Measurements from ENCODE around the gene STARD3NL. TPM values are rescaled to one million over a fixed set of nuclear protein-coding genes. Genes with fewer than 3 reads are reported as not detected.

STARD3NL gene
- total and polyA plus RNA-seq, 2 donors: 28.8 to 34.0 TPM

DNA sequence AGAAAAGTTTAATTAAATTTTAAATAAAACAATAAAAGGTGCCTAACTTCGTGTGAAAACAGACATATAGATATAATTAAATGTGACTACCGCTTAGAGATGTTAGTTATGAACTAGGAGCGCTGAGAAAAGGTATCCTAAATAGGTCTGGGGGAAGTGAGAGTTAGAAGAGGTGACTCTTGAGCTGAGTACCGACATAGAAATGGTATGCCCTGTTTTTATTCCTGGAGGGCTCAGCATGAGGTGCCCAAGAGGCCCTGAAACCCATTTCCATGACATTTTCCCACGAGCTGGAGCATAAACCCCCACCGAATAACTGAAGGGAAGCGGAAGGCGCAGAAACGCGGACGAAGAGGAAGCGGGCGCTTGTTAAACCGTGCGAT is 433 bp upstream of the STARD3NL start:
- Histone ChIP-seq H3K4me3 (ENCODE audit: low read length in 2 of 2) (peak overlapping the region; percentile 92 to 93), H3K27ac (ENCODE audit: low read depth in 1 of 2, low read length in 1 of 2) (peak overlapping the region; percentile 70 to 78), H3K27me3 (ENCODE audit: control insufficient read depth in 2 of 2, insufficient read depth in 1 of 2, low read length in 1 of 2) (no peaks in the 10 kb centered on the region), H3K4me1 (ENCODE audit: control insufficient read depth in 2 of 2, insufficient read depth in 2 of 2, low read length in 2 of 2) (peaks cover 0 to 6% of the 10 kb centered on the region in 2 donors), H3K9me3 (ENCODE audit: control insufficient read depth in 2 of 2, insufficient read depth in 1 of 2, low read length in 1 of 2) (no peaks in the 10 kb centered on the region), H3K36me3 (ENCODE audit: control insufficient read depth in 2 of 2, insufficient read depth in 2 of 2, low read length in 1 of 2) (no peaks in the 10 kb centered on the region)
- WGBS: 5% methylated on average over 15 of the region's 15 CpGs
- no peak for DNase-seq (ENCODE audit: low read depth in 6 of 9, low spot score in 9 of 9)

- Histone ChIP-seq H3K9me3 (ENCODE audit: control insufficient read depth in 2 of 2, insufficient read depth in 1 of 2, low read length in 1 of 2) (no peaks in the 10 kb centered on the region), H3K4me3 (ENCODE audit: low read length in 2 of 2) (peak overlapping the region; percentile 92 to 93), H3K36me3 (ENCODE audit: control insufficient read depth in 2 of 2, insufficient read depth in 2 of 2, low read length in 1 of 2) (no peaks in the 10 kb centered on the region), H3K27ac (ENCODE audit: low read depth in 1 of 2, low read length in 1 of 2) (peak overlapping the region; percentile 74 to 86), H3K27me3 (ENCODE audit: control insufficient read depth in 2 of 2, insufficient read depth in 1 of 2, low read length in 1 of 2) (no peaks in the 10 kb centered on the region), H3K4me1 (ENCODE audit: control insufficient read depth in 2 of 2, insufficient read depth in 2 of 2, low read length in 2 of 2) (peaks cover 0 to 6% of the 10 kb centered on the region in 2 donors)
- whole genome bisulfite sequencing: 16% methylated on average over 15 of the region's 15 CpGs
- DNase-seq (ENCODE audit: low read depth in 6 of 9, low spot score in 9 of 9): peak in 5 of 9 donors; percentile 19 to 67 (median 30)
Measured at GRCh38 chr7:38178695-38179344, 775 bp downstream of the STARD3NL start.

DNA sequence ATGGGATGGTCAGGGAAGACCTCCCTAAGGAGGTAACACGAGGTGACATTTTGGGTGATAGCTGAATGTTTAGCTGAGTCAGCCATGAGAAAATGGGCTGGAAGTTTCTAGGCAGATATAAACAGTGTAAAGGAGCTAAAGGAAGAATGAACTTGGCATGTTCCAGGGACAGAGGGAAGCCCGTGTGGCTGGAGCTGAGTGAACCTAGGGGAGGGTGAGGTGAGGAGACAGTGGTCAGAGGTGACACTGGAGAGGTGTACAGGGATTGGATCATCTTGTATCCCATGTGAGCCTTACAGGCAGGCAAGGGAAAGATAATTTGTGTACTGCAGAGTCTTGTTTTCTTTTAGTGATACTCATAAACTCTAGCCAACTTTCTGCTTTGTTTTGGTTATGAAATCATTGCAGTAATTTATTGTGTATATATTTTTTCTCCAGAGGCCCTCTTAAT is 1.8 kb downstream of the STARD3NL start:
- Histone ChIP-seq H3K9me3 (ENCODE audit: control insufficient read depth in 2 of 2, insufficient read depth in 1 of 2, low read length in 1 of 2) (no peaks in the 10 kb centered on the region), H3K36me3 (ENCODE audit: control insufficient read depth in 2 of 2, insufficient read depth in 2 of 2, low read length in 1 of 2) (no peaks in the 10 kb centered on the region), H3K27me3 (ENCODE audit: control insufficient read depth in 2 of 2, insufficient read depth in 1 of 2, low read length in 1 of 2) (no peaks in the 10 kb centered on the region), H3K27ac (ENCODE audit: low read depth in 1 of 2, low read length in 1 of 2) (peak overlapping the region in 1 of 2 donors; percentile 49), H3K4me3 (ENCODE audit: low read length in 2 of 2) (no peak overlapping the region), H3K4me1 (ENCODE audit: control insufficient read depth in 2 of 2, insufficient read depth in 2 of 2, low read length in 2 of 2) (peaks cover 0 to 6% of the 10 kb centered on the region in 2 donors)
- 35% methylated on average over 2 of the region's 2 CpGs for WGBS
- DNase-seq (ENCODE audit: low read depth in 6 of 9, low spot score in 9 of 9): no peak

GRCh38 chr7:38181111-38181510 is 3.1 kb downstream of the STARD3NL start:
- no peaks in the 10 kb centered on the region for H3K9me3 ChIP-seq (ENCODE audit: control insufficient read depth in 2 of 2, insufficient read depth in 1 of 2, low read length in 1 of 2)
- peaks cover 0 to 6% of the 10 kb centered on the region in 2 donors for H3K4me1 ChIP-seq (ENCODE audit: control insufficient read depth in 2 of 2, insufficient read depth in 2 of 2, low read length in 2 of 2)
- H3K36me3 ChIP-seq (ENCODE audit: control insufficient read depth in 2 of 2, insufficient read depth in 2 of 2, low read length in 1 of 2): no peaks in the 10 kb centered on the region
- whole genome bisulfite sequencing: 77% methylated on average over 1 of the region's 1 CpG
- H3K27ac ChIP-seq (ENCODE audit: low read depth in 1 of 2, low read length in 1 of 2): no peak overlapping the region
- DNase-seq (ENCODE audit: low read depth in 6 of 9, low spot score in 9 of 9): no peak
- H3K27me3 ChIP-seq (ENCODE audit: control insufficient read depth in 2 of 2, insufficient read depth in 1 of 2, low read length in 1 of 2): no peaks in the 10 kb centered on the region
- H3K4me3 ChIP-seq (ENCODE audit: low read length in 2 of 2): no peak overlapping the region

GRCh38 chr7:38182450-38182849 is 4.4 kb downstream of the STARD3NL start:
- WGBS: 98% methylated on average over 1 of the region's 1 CpG
- no peak for DNase-seq (ENCODE audit: low read depth in 6 of 9, low spot score in 9 of 9)
- Histone ChIP-seq H3K27ac (ENCODE audit: low read depth in 1 of 2, low read length in 1 of 2) (no peak overlapping the region), H3K36me3 (ENCODE audit: control insufficient read depth in 2 of 2, insufficient read depth in 2 of 2, low read length in 1 of 2) (no peaks in the 10 kb centered on the region), H3K9me3 (ENCODE audit: control insufficient read depth in 2 of 2, insufficient read depth in 1 of 2, low read length in 1 of 2) (no peaks in the 10 kb centered on the region), H3K27me3 (ENCODE audit: control insufficient read depth in 2 of 2, insufficient read depth in 1 of 2, low read length in 1 of 2) (no peaks in the 10 kb centered on the region), H3K4me3 (ENCODE audit: low read length in 2 of 2) (no peak overlapping the region), H3K4me1 (ENCODE audit: control insufficient read depth in 2 of 2, insufficient read depth in 2 of 2, low read length in 2 of 2) (peaks cover 0 to 6% of the 10 kb centered on the region in 2 donors)

- no peak for DNase-seq (ENCODE audit: low read depth in 6 of 9, low spot score in 9 of 9)
- 94% methylated on average over 6 of the region's 6 CpGs for WGBS
- Histone ChIP-seq H3K36me3 (ENCODE audit: control insufficient read depth in 2 of 2, insufficient read depth in 2 of 2, low read length in 1 of 2) (no peaks in the 10 kb centered on the region), H3K27ac (ENCODE audit: low read depth in 1 of 2, low read length in 1 of 2) (no peak overlapping the region), H3K9me3 (ENCODE audit: control insufficient read depth in 2 of 2, insufficient read depth in 1 of 2, low read length in 1 of 2) (no peaks in the 10 kb centered on the region), H3K4me1 (ENCODE audit: control insufficient read depth in 2 of 2, insufficient read depth in 2 of 2, low read length in 2 of 2) (no peaks in the 10 kb centered on the region), H3K27me3 (ENCODE audit: control insufficient read depth in 2 of 2, insufficient read depth in 1 of 2, low read length in 1 of 2) (no peaks in the 10 kb centered on the region), H3K4me3 (ENCODE audit: low read length in 2 of 2) (no peak overlapping the region)
Measured at GRCh38 chr7:38185395-38186307, 7.6 kb downstream of the STARD3NL start.

- Histone ChIP-seq H3K9me3 (ENCODE audit: control insufficient read depth in 2 of 2, insufficient read depth in 1 of 2, low read length in 1 of 2) (no peaks in the 10 kb centered on the region), H3K4me3 (ENCODE audit: low read length in 2 of 2) (no peak overlapping the region), H3K27me3 (ENCODE audit: control insufficient read depth in 2 of 2, insufficient read depth in 1 of 2, low read length in 1 of 2) (no peaks in the 10 kb centered on the region), H3K27ac (ENCODE audit: low read depth in 1 of 2, low read length in 1 of 2) (no peak overlapping the region), H3K36me3 (ENCODE audit: control insufficient read depth in 2 of 2, insufficient read depth in 2 of 2, low read length in 1 of 2) (no peaks in the 10 kb centered on the region), H3K4me1 (ENCODE audit: control insufficient read depth in 2 of 2, insufficient read depth in 2 of 2, low read length in 2 of 2) (no peaks in the 10 kb centered on the region)
- DNase-seq (ENCODE audit: low read depth in 6 of 9, low spot score in 9 of 9): no peak
- WGBS: 99% methylated on average over 4 of the region's 4 CpGs
Measured at GRCh38 chr7:38186593-38187314, 8.7 kb downstream of the STARD3NL start.

DNA sequence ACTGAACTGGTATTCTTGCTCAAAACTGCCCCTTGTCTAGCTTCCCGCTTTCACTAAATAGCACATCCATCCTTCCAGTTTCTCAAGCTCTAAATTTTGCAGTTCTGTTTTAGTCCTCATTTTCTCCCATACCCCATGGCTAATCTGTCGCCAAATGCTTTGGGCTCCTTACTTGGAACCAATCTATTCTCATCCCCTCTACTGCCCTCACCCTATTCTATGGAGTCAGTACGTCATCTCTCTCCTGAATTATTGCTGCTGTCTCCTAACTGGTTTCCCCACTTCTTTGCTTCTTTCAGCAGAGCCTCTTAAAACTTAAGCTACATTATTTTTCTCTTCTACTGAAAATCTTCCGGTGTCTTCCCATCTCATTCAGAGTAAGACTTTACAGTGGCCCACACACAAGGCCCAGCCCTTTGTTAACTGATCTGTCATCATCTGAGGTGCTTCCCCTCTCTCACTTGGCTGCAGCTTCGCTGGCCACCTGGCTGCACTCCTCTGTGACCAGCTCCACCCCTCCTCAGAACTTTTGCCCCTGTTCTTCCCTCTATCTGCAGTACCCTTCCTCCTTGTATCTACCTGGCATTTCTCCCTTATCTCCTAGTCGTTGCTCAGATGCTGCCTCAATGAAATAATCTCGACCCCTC is 9.9 kb downstream of the STARD3NL start:
- 88% methylated on average over 7 of the region's 7 CpGs for WGBS
- Histone ChIP-seq H3K9me3 (ENCODE audit: control insufficient read depth in 2 of 2, insufficient read depth in 1 of 2, low read length in 1 of 2) (no peaks in the 10 kb centered on the region), H3K27me3 (ENCODE audit: control insufficient read depth in 2 of 2, insufficient read depth in 1 of 2, low read length in 1 of 2) (no peaks in the 10 kb centered on the region)

More for the DNA sequence above, 9.9 kb downstream of the STARD3NL start:
- Histone ChIP-seq H3K4me1 (ENCODE audit: control insufficient read depth in 2 of 2, insufficient read depth in 2 of 2, low read length in 2 of 2) (no peaks in the 10 kb centered on the region), H3K36me3 (ENCODE audit: control insufficient read depth in 2 of 2, insufficient read depth in 2 of 2, low read length in 1 of 2) (no peaks in the 10 kb centered on the region), H3K4me3 (ENCODE audit: low read length in 2 of 2) (no peak overlapping the region), H3K27ac (ENCODE audit: low read depth in 1 of 2, low read length in 1 of 2) (no peak overlapping the region)
- DNase-seq (ENCODE audit: low read depth in 6 of 9, low spot score in 9 of 9): no peak
